ENCODE results near the gene EP400.

Gene EP400

DNA sequence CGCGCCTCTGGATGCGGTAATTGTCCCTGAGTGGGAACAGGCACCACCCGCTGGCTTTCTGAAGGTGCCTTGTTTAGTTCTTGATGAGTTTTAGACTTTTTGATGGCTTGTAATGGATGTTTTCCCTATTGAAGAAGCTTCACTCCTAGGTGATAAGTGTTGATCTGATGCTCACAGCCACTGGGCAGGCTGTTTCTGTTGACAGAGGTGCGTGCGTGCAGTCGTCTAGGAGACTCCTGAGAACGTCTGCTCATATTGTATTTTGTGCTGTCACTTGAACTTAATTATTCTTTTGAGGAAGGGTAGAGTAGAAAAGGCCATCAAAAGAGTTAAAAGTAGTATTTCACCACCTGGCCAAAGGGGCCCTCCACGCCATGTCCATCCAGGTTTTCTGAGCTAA, 70.5 kb downstream of the EP400 start:
- no peaks in the 10 kb centered on the region for H3K9me3 ChIP-seq (ENCODE audit: insufficient read depth, low read length)
- H3K27ac ChIP-seq (ENCODE audit: low read depth, low read length) = no peak overlapping the region
- H2AFZ ChIP-seq (ENCODE audit: low read depth, low read length, severe bottlenecking) = no peak overlapping the region
- H4K20me1 ChIP-seq (ENCODE audit: low read depth, low read length) = no peaks in the 10 kb centered on the region
- no peak overlapping the region for H3K4me3 ChIP-seq (ENCODE audit: insufficient read depth, low read length, poor library complexity, severe bottlenecking)
- H3K9me2 ChIP-seq (replicated peaks; ENCODE audit: insufficient read depth, low read length) = no peaks in the 10 kb centered on the region
- no peaks in the 10 kb centered on the region for H3F3A ChIP-seq (ENCODE audit: insufficient read depth)
- H3K9ac ChIP-seq (ENCODE audit: low read length) = no peak overlapping the region
- no peak overlapping the region for H3K4me2 ChIP-seq (ENCODE audit: low read depth, low read length, poor library complexity, severe bottlenecking)
- H3K27me3 ChIP-seq (ENCODE audit: low read length) = no peaks in the 10 kb centered on the region
- H3K36me3 ChIP-seq (ENCODE audit: low read length) = peaks cover 6% of the 10 kb centered on the region; the same call in 1 of the 2 replicates
- TF ChIP-seq EZH2phosphoT487 (conservative IDR thresholded peaks at IDR 0.05; ENCODE audit: low read length) (no peak), CTCF (IDR thresholded peaks at IDR 0.05; ENCODE audit: insufficient read depth, low read length, poor library complexity, severe bottlenecking) (no peak)
- H3K79me2 ChIP-seq (ENCODE audit: insufficient read depth, low read length) = no peaks in the 10 kb centered on the region

DNA sequence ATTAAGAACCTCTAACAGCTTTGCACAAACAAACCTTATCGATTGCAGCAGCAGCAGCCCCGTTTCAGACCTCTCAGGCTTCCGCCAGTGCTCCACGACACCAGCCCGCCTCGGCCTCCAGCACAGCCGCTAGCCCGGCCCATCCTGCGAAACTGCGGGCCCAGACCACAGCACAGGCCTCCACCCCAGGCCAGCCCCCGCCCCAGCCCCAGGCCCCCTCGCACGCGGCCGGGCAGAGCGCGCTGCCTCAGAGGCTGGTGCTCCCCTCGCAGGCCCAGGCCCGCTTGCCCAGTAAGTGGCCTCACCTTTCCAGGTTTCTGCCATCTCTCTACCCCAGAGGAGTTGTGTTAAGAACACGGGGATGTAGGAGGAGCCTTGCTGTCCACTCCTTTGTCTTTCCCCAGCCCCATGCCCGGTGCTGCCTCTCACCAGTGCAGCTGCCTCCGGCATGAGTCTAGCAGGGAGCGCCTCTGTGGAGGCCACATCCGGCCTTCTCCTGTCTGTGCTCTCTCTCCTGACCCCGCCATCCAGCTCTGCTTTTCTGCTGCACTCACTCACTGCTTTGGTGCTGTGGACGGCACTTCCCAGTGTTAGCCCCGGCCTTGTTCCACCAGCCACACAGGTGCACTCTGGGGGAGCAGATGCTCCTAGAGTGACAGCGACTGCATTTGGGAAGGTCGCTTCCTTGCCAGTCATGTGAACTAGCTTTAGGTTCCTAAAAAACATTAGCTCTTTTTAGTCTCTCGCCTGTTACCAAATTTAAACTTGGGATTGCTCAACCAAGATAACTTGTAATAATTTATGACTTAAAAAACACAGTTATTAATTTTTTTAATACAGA, 71.5 kb downstream of the EP400 start:
- Histone ChIP-seq H4K20me1 (ENCODE audit: low read depth, low read length) (no peaks in the 10 kb centered on the region), H3K36me3 (ENCODE audit: low read length) (peaks cover 6% of the 10 kb centered on the region; the same call in 1 of the 2 replicates)
- TF ChIP-seq EZH2phosphoT487 (conservative IDR thresholded peaks at IDR 0.05; ENCODE audit: low read length) (no peak), CTCF (IDR thresholded peaks at IDR 0.05; ENCODE audit: insufficient read depth, low read length, poor library complexity, severe bottlenecking) (no peak)

DNA sequence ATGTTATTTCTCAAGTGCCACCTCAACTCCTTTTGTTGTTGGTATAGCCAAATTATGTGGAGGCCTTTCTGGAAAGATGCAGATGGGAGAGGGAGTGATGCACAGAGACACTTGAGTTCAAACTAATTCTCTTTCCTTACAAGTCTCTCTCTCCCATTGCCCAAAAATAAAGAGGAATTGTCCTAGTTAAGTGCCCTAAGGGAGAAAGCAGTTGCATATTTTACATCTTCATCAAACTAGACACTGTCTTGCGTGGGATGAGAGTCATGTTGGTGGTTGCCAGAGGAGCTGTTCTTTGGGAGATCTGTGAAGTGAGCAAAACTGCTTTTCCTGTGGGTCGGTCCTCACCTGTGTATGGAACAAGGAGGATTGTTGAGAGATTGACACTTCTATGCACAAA, 72.2 kb downstream of the EP400 start:
- no peaks in the 10 kb centered on the region for H4K20me1 ChIP-seq (ENCODE audit: low read depth, low read length)
- no peak overlapping the region for H3K9ac ChIP-seq (ENCODE audit: low read length)
- H3K36me3 ChIP-seq (ENCODE audit: low read length) = peaks cover 6% of the 10 kb centered on the region; the same call in 1 of the 2 replicates
- no peaks in the 10 kb centered on the region for H3F3A ChIP-seq (ENCODE audit: insufficient read depth)
- H3K79me2 ChIP-seq (ENCODE audit: insufficient read depth, low read length) = no peaks in the 10 kb centered on the region
- no peak overlapping the region for H3K27ac ChIP-seq (ENCODE audit: low read depth, low read length)
- H3K27me3 ChIP-seq (ENCODE audit: low read length) = no peaks in the 10 kb centered on the region
- H3K4me3 ChIP-seq (ENCODE audit: insufficient read depth, low read length, poor library complexity, severe bottlenecking) = no peak overlapping the region
- no peak overlapping the region for H3K4me2 ChIP-seq (ENCODE audit: low read depth, low read length, poor library complexity, severe bottlenecking)
- TF ChIP-seq CTCF (IDR thresholded peaks at IDR 0.05; ENCODE audit: insufficient read depth, low read length, poor library complexity, severe bottlenecking) = no peak
- no peak for TF ChIP-seq EZH2phosphoT487 (conservative IDR thresholded peaks at IDR 0.05; ENCODE audit: low read length)
- H3K9me3 ChIP-seq (ENCODE audit: insufficient read depth, low read length) = no peaks in the 10 kb centered on the region
- no peak overlapping the region for H2AFZ ChIP-seq (ENCODE audit: low read depth, low read length, severe bottlenecking)
- H3K9me2 ChIP-seq (replicated peaks; ENCODE audit: insufficient read depth, low read length) = no peaks in the 10 kb centered on the region

More for the DNA sequence above, 71.5 kb downstream of the EP400 start:
- Histone ChIP-seq H3F3A (ENCODE audit: insufficient read depth) (no peaks in the 10 kb centered on the region), H2AFZ (ENCODE audit: low read depth, low read length, severe bottlenecking) (no peak overlapping the region), H3K27ac (ENCODE audit: low read depth, low read length) (no peak overlapping the region), H3K4me2 (ENCODE audit: low read depth, low read length, poor library complexity, severe bottlenecking) (no peak overlapping the region), H3K9me3 (ENCODE audit: insufficient read depth, low read length) (no peaks in the 10 kb centered on the region), H3K9ac (ENCODE audit: low read length) (no peak overlapping the region), H3K4me3 (ENCODE audit: insufficient read depth, low read length, poor library complexity, severe bottlenecking) (no peak overlapping the region), H3K9me2 (replicated peaks; ENCODE audit: insufficient read depth, low read length) (no peaks in the 10 kb centered on the region), H3K27me3 (ENCODE audit: low read length) (no peaks in the 10 kb centered on the region), H3K79me2 (ENCODE audit: insufficient read depth, low read length) (no peaks in the 10 kb centered on the region)
